ENCODE data around the gene SHC2. TPM values are rescaled to one million over a fixed set of nuclear protein-coding genes. Genes with fewer than 3 reads are reported as not detected.

SHC2 gene
- 0.91 and 9.1 TPM in 2 replicates for total RNA-seq

GRCh38 chr19:460877-461720 is at the start of gene SHC2:
TSS of gene SHC2 (minus strand) at chr19:461033. CDS start at chr19:460996, 37 bp downstream.

DNA sequence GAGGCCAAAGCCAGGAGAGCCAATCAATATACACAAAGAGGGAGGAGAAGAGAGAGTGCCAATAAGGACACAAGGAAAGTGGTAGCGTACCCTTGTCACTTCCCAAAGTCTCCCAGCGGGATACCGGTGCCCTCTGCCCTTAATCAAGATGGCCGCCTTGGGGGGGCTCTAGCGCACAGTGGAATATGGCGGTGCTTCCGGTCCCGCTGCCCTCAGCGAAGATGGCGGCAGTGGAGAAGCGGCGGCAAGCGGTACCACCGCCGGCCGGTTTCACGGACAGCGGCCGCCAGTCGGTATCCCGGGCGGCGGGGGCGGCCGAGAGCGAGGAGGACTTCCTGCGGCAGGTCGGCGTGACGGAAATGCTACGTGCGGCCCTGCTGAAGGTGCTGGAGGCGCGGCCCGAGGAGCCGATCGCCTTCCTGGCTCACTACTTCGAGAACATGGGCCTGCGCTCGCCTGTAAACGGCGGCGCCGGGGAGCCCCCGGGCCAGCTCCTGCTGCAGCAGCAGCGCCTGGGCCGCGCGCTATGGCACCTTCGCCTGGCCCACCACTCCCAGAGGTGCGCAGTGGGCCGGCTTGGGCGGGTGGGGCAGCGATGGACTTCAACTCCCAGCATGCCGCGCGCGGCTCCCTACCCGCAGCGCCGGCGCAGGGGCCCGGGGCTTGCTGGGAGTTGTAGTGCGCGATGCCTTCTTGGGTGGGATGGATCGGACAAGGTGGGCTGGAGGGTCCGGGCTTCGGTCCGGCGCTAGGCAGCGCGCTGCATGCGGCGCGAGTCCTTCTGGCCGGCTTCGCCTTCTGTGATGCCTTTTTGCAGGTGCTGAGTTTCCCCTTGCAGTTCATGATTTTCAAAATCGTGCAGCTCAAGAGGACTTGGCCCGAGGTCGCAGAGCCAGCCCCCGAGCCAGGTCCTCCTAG is 46.7 kb upstream of the SHC2 start, which contains the start of gene TPGS1:
TPGS1 (plus strand) TSS at position 212 of the 918 bp plus-strand sequence; CDS start at position 222, 10 bp downstream.

DNA sequence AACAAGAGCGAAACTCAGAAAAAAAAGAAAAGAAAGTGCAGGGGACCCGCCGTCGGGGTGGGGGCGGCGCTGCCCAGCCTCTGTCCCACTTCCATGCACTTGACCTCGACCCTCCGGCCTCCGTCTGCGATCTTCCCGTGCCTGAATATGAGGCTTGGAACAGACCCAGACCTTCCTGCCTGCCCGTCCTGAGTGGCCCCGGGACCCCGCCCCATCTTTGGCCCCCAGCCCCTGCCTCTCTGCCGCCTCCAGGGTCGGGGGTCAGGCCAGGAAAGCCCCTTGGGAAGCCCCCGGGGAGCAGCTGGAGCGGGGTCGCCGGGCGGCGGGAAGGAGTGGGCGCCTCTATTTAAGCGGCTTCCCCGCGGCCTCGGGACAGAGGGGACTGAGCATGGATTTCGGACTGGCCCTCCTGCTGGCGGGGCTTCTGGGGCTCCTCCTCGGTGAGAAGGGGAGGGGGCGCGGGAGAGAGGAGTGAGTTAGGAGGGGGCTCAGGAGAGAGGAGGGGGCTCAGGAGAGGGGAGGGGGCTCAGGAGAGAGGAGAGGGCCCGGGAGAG is 35.4 kb upstream of the SHC2 start, which contains the start of gene MADCAM1:
MADCAM1 (plus strand) TSS at position 375 of the 554 bp plus-strand sequence; CDS start at position 389, 14 bp downstream.

GRCh38 chr19:408902-409515 is 51.8 kb downstream of the SHC2 start, which contains the start of gene C2CD4C:
TSS of gene C2CD4C (minus strand) at chr19:409147. CDS start at chr19:408361, 786 bp downstream.

Other genes with a start within 250 kb of the SHC2 start
- 14.2 and 17.3 TPM in 2 replicates for gene PLPP2, start 169.6 kb downstream of the SHC2 start, total RNA-seq
- gene MIER2, start 116.2 kb downstream of the SHC2 start, total RNA-seq = 15.6 and 47.8 TPM in 2 replicates
- gene C2CD4C, start 51.9 kb downstream of the SHC2 start, total RNA-seq = 0.13 and 0.64 TPM in 2 replicates
- gene MADCAM1, start 35.5 kb upstream of the SHC2 start, total RNA-seq = not detected in 2 replicates
- 34.6 and 75.3 TPM in 2 replicates for gene TPGS1, start 46.5 kb upstream of the SHC2 start, total RNA-seq
- gene CDC34, start 70.7 kb upstream of the SHC2 start, total RNA-seq = 79.0 and 83.1 TPM in 2 replicates
- gene GZMM, start 83.0 kb upstream of the SHC2 start, total RNA-seq = 1.1 TPM in 1 of 2 replicates, not detected in the other
- 749 and 1,031 TPM in 2 replicates for gene BSG, start 111.6 kb upstream of the SHC2 start, total RNA-seq
- gene HCN2, start 128.8 kb upstream of the SHC2 start, total RNA-seq = 1.6 and 2.7 TPM in 2 replicates
- gene POLRMT, start 172.5 kb upstream of the SHC2 start, total RNA-seq = 35.1 and 36.3 TPM in 2 replicates
- not detected in 2 replicates for gene FGF22, start 178.8 kb upstream of the SHC2 start, total RNA-seq
- gene RNF126, start 202.2 kb upstream of the SHC2 start, total RNA-seq = 57.8 and 95.7 TPM in 2 replicates
- gene FSTL3, start 215.4 kb upstream of the SHC2 start, total RNA-seq = 118 and 238 TPM in 2 replicates
- 1.9 TPM in 1 of 2 replicates, not detected in the other for gene PRSS57, start 234.4 kb upstream of the SHC2 start, total RNA-seq
- 15.9 and 83.0 TPM in 2 replicates for gene PALM, start 247.9 kb upstream of the SHC2 start, total RNA-seq